HepG2 (cell line): ENCODE measurements around the gene ZNF747. TPM values are rescaled to one million over a fixed set of nuclear protein-coding genes. Genes with fewer than 3 reads are reported as not detected.

ENCODE experiments used
- DDIT3 ChIP-seq: sonication (generic); formaldehyde crosslinking; IDR thresholded peaks from 2 replicates; pipeline ENCODE4 v1.4.0; 2020; ENCODE audit warnings: mild to moderate bottlenecking, missing genetic modification reagents
- IKZF4 ChIP-seq: sonication (generic); formaldehyde crosslinking; IDR thresholded peaks from 2 replicates; pipeline ENCODE4 v1.5.1; 2020; ENCODE audit warnings: borderline replicate concordance, mild to moderate bottlenecking, low read depth, missing genetic modification reagents; ENCODE audit errors: not compliant biosample characterization
- IRX3 ChIP-seq: sonication (generic); formaldehyde crosslinking; IDR thresholded peaks from 2 replicates; pipeline ENCODE4 v1.8.1; 2023; ENCODE audit warnings: mild to moderate bottlenecking, low read depth, missing genetic modification reagents, borderline replicate concordance
- PITX1 ChIP-seq: sonication (generic); formaldehyde crosslinking; IDR thresholded peaks from 2 replicates; pipeline ENCODE4 v1.5.1; 2020; ENCODE audit warnings: mild to moderate bottlenecking, missing genetic modification reagents
- PRMT3 ChIP-seq: sonication (generic); formaldehyde crosslinking; IDR thresholded peaks from 2 replicates; pipeline ENCODE4 v1.8.1; 2022; ENCODE audit warnings: low read depth, mild to moderate bottlenecking, moderate library complexity, missing genetic modification reagents, borderline replicate concordance
- XBP1 ChIP-seq: sonication (generic); formaldehyde crosslinking; IDR thresholded peaks from 2 replicates; pipeline ENCODE4 v1.5.0; 2020; ENCODE audit warnings: missing genetic modification reagents
- YEATS4 ChIP-seq: sonication (generic); formaldehyde crosslinking; IDR thresholded peaks from 2 replicates; pipeline ENCODE4 v1.4.0; 2020; ENCODE audit warnings: missing genetic modification reagents, borderline replicate concordance
- ZBTB43 ChIP-seq: sonication (generic); formaldehyde crosslinking; conservative IDR thresholded peaks from 2 replicates; pipeline ENCODE4 v1.4.0; 2020; ENCODE audit warnings: missing genetic modification reagents
- ZNF253 ChIP-seq: sonication (generic); formaldehyde crosslinking; IDR thresholded peaks from 2 replicates; pipeline ENCODE4 v1.8.0; 2022; ENCODE audit warnings: mild to moderate bottlenecking, missing genetic modification reagents, borderline replicate concordance
- ZNF496 ChIP-seq: sonication (generic); formaldehyde crosslinking; IDR thresholded peaks from 2 replicates; pipeline ENCODE4 v1.8.1; 2023; ENCODE audit warnings: mild to moderate bottlenecking, moderate library complexity, missing genetic modification reagents; ENCODE audit not compliant: insufficient replicate concordance
- ZNF552 ChIP-seq: sonication (generic); formaldehyde crosslinking; IDR thresholded peaks from 2 replicates; pipeline ENCODE4 v1.9.0; 2022; ENCODE audit warnings: missing genetic modification reagents, mild to moderate bottlenecking, borderline replicate concordance
- ZNF580 ChIP-seq: IDR thresholded peaks from 2 replicates; pipeline ENCODE4 v1.6.1; 2016; ENCODE audit warnings: low read depth, borderline replicate concordance
- ZNF670 ChIP-seq: sonication (generic); formaldehyde crosslinking; IDR thresholded peaks from 2 replicates; pipeline ENCODE4 v1.8.0; 2022; ENCODE audit warnings: mild to moderate bottlenecking, missing genetic modification reagents, borderline replicate concordance
- ZNF672 ChIP-seq: sonication (generic); formaldehyde crosslinking; IDR thresholded peaks from 2 replicates; pipeline ENCODE4 v1.8.1; 2022; ENCODE audit warnings: missing genetic modification reagents
- ZNF674 ChIP-seq: sonication (generic); formaldehyde crosslinking; IDR thresholded peaks from 2 replicates; pipeline ENCODE4 v1.5.0; 2020; ENCODE audit warnings: low read depth, mild to moderate bottlenecking, missing genetic modification reagents
- ZSCAN22 ChIP-seq: sonication (generic); formaldehyde crosslinking; IDR thresholded peaks from 2 replicates; pipeline ENCODE4 v1.4.0; 2020; ENCODE audit warnings: mild to moderate bottlenecking, missing genetic modification reagents
- ZSCAN30 ChIP-seq: sonication (generic); formaldehyde crosslinking; IDR thresholded peaks from 2 replicates; pipeline ENCODE4 v1.5.0; 2020; ENCODE audit warnings: mild to moderate bottlenecking, missing genetic modification reagents
- polyA plus RNA-seq, 8 experiments: library from polyadenylated mRNA; depleted of rRNA in 3 of 8; stranded (reverse) in 7 of 8; unstranded in 1 of 8; fragments of >200 nt; fragmentation: Illumina TruSeq in 4 of 8; extraction: Trizol in 4 of 8; gene quantifications; 2 replicates each; pipeline versions ENCODE4 v1.2.1 to v1.2.3, GENCODE V29; 2011 to 2016; ENCODE audit warnings: low read depth in 4 of 8, missing spikeins in 1 of 8, mixed read lengths in 1 of 8; ENCODE audit not compliant: insufficient read depth in 1 of 8
- total RNA-seq, 5 experiments: library from RNA; depleted of rRNA; stranded (reverse); fragments of >200 nt; fragmentation: Illumina TruSeq; extraction: Trizol; gene quantifications; 2 replicates each; pipeline ENCODE4 v1.2.3, GENCODE V29; 2016; ENCODE audit warnings: low read depth in 1 of 5
- TF ChIP-seq, protein P1 (sequence below): sonication (generic); formaldehyde crosslinking; IDR thresholded peaks from 2 replicates; pipeline ENCODE4 v1.9.0; 2021; ENCODE audit warnings: missing genetic modification reagents, borderline replicate concordance
- TF ChIP-seq, protein P2 (sequence below): sonication (generic); formaldehyde crosslinking; IDR thresholded peaks from 2 replicates; pipeline ENCODE4 v1.8.0; 2022; ENCODE audit warnings: missing genetic modification reagents, mild to moderate bottlenecking, borderline replicate concordance
- TF ChIP-seq, protein P3 (sequence below): sonication (generic); formaldehyde crosslinking; IDR thresholded peaks from 2 replicates; pipeline ENCODE4 v1.5.0; 2020; ENCODE audit warnings: missing genetic modification reagents, mild to moderate bottlenecking, borderline replicate concordance

Gene ZNF747
- total and polyA plus RNA-seq, 2 of the 13 experiments (the other 11 are each of a cell fraction or from before 2014, with no cell fraction given), result 7.2 to 10.2 TPM

DNA sequence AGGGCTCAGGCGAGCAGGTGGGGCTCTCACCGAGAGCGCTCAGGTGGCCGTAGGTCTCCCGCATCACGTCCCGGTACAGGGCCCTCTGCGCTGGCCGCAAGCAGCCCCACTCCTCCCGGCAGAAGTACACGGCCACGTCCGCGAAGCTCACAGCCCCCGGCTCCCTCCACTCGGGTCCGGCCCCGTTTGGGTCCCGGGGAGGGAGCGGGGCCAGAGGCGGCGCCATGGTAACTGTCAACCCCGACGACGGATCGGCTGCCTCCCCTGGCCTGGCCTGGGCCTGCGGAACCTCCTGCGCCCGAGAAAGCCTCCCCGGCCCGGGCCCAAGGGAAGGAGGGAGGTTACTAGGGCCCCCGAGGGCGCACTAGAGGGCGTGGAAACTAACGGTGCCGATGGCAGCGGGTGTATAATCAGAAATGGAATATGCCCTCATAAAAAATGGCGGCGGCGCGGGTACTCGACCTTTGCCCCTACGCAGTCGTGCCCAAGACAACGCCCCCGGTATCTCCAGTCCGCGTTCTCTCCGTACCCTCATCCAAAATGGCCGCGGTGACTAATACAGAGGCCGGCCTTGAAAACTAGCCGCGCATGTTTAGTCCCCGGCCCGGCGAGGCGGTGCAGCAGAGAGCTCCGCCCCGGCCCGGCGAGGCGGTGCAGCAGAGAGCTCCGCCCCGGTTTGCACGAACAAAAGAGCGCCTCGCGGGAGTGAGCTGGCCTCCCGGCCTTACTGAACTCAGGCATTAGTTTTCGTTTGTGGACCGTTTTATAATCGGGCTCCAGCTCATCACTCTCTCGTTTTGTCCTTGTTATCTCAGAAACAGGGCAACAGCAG is 23.5 kb upstream of the ZNF747 start, which contains the start of gene ZNF764 (continued):
- TF ChIP-seq, protein P1, sequence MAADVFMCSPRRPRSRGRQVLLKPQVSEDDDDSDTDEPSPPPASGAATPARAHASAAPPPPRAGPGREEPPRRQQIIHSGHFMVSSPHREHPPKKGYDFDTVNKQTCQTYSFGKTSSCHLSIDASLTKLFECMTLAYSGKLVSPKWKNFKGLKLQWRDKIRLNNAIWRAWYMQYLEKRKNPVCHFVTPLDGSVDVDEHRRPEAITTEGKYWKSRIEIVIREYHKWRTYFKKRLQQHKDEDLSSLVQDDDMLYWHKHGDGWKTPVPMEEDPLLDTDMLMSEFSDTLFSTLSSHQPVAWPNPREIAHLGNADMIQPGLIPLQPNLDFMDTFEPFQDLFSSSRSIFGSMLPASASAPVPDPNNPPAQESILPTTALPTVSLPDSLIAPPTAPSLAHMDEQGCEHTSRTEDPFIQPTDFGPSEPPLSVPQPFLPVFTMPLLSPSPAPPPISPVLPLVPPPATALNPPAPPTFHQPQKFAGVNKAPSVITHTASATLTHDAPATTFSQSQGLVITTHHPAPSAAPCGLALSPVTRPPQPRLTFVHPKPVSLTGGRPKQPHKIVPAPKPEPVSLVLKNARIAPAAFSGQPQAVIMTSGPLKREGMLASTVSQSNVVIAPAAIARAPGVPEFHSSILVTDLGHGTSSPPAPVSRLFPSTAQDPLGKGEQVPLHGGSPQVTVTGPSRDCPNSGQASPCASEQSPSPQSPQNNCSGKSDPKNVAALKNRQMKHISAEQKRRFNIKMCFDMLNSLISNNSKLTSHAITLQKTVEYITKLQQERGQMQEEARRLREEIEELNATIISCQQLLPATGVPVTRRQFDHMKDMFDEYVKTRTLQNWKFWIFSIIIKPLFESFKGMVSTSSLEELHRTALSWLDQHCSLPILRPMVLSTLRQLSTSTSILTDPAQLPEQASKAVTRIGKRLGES (CRISPR knock-in tag), result no peak
- TF ChIP-seq ZNF672, result no peak
- no peak for TF ChIP-seq ZNF496
- peak; percentile 86 for TF ChIP-seq ZBTB43 (CRISPR knock-in tag)
- TF ChIP-seq DDIT3 (CRISPR knock-in tag), result no peak
- TF ChIP-seq ZNF670, result peak; percentile 87
- TF ChIP-seq, protein P2, sequence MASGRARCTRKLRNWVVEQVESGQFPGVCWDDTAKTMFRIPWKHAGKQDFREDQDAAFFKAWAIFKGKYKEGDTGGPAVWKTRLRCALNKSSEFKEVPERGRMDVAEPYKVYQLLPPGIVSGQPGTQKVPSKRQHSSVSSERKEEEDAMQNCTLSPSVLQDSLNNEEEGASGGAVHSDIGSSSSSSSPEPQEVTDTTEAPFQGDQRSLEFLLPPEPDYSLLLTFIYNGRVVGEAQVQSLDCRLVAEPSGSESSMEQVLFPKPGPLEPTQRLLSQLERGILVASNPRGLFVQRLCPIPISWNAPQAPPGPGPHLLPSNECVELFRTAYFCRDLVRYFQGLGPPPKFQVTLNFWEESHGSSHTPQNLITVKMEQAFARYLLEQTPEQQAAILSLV (CRISPR knock-in tag), result peak; percentile 65; the same call in 1 of the 2 replicates
- peak; percentile 72; the same call in 1 of the 2 replicates for TF ChIP-seq ZSCAN22
- TF ChIP-seq YEATS4, result no peak
- peak; percentile 40; the same call in 1 of the 2 replicates for TF ChIP-seq ZNF674 (CRISPR knock-in tag)
- TF ChIP-seq, protein P3, sequence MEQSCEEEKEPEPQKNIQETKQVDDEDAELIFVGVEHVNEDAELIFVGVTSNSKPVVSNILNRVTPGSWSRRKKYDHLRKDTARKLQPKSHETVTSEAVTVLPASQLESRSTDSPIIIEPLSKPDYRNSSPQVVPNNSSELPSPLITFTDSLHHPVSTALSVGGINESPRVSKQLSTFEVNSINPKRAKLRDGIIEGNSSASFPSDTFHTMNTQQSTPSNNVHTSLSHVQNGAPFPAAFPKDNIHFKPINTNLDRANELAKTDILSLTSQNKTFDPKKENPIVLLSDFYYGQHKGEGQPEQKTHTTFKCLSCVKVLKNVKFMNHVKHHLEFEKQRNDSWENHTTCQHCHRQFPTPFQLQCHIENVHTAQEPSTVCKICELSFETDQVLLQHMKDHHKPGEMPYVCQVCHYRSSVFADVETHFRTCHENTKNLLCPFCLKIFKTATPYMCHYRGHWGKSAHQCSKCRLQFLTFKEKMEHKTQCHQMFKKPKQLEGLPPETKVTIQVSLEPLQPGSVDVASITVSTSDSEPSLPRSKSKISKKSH, result peak; percentile 75
- TF ChIP-seq XBP1 (CRISPR knock-in tag), result no peak
- TF ChIP-seq IKZF4 (CRISPR knock-in tag), result peak; percentile 89
- no peak for TF ChIP-seq ZSCAN30
- TF ChIP-seq PITX1 (CRISPR knock-in tag), result peak; percentile 63
- TF ChIP-seq ZNF580 (CRISPR knock-in tag), result peak; percentile 80; the same call in 1 of the 2 replicates
- no peak; the same call in 1 of the 2 replicates for TF ChIP-seq ZNF552 (CRISPR knock-in tag)
- TF ChIP-seq PRMT3 (CRISPR knock-in tag), result no peak
- 0 out of 2 replicates have a peak, but pooled peaks have one; percentile 70 for TF ChIP-seq ZNF253 (CRISPR knock-in tag)
- TF ChIP-seq IRX3 (CRISPR knock-in tag), result no peak; the same call in 1 of the 2 replicates
